Neuronal stem cell (in vitro differentiated cells): ENCODE measurements around the gene PRRX2.

ENCODE experiments used
- DNase-seq: peaks from one replicate; pipeline ENCODE4 v3.0.0-alpha.2; 2013; ENCODE audit warnings: low spot score
- H2AFZ ChIP-seq: one replicate; pipeline ENCODE4 v1.6.1; 2013; ENCODE audit warnings: mild to moderate bottlenecking, low read length, inconsistent platforms
- H2AK5ac ChIP-seq: 2 replicates; pipeline ENCODE4 v1.6.1; 2013; ENCODE audit warnings: low read depth, mild to moderate bottlenecking, inconsistent platforms, low read length, moderate library complexity, mixed read lengths
- H2BK120ac ChIP-seq: 2 replicates; pipeline ENCODE4 v1.6.1; 2013; ENCODE audit warnings: low read depth, mild to moderate bottlenecking, inconsistent platforms, low read length, moderate library complexity, mixed read lengths
- H2BK12ac ChIP-seq: one replicate; pipeline ENCODE4 v1.6.1; 2013; ENCODE audit warnings: low read length, inconsistent platforms
- H2BK15ac ChIP-seq: 2 replicates; pipeline ENCODE4 v1.6.1; 2013; ENCODE audit warnings: mild to moderate bottlenecking, low read length, inconsistent platforms, mixed read lengths
- H2BK5ac ChIP-seq: one replicate; pipeline ENCODE4 v1.6.1; 2013; ENCODE audit warnings: inconsistent platforms, mild to moderate bottlenecking, low read length, moderate library complexity
- H3K14ac ChIP-seq: one replicate; pipeline ENCODE4 v1.6.1; 2013; ENCODE audit warnings: low read length, inconsistent platforms
- H3K18ac ChIP-seq: 2 replicates; pipeline ENCODE4 v1.6.1; 2013; ENCODE audit warnings: low read length, inconsistent platforms
- H3K23ac ChIP-seq: 2 replicates; pipeline ENCODE4 v1.6.1; 2013; ENCODE audit warnings: low read depth, mild to moderate bottlenecking, mixed read lengths, low read length, inconsistent platforms; ENCODE audit not compliant: poor library complexity
- H3K27ac ChIP-seq: replicated peaks from 3 replicates; pipeline ENCODE4 v1.5.1; 2013; ENCODE audit warnings: low read length, inconsistent platforms
- H3K27me3 ChIP-seq, 3 experiments: 2 replicates each; pipeline ENCODE4 v1.6.1; 2013; ENCODE audit warnings: low read length in 3 of 3, mild to moderate bottlenecking in 2 of 3, inconsistent platforms in 1 of 3, low read depth in 1 of 3, mixed read lengths in 1 of 3, moderate library complexity in 1 of 3; ENCODE audit not compliant: control insufficient read depth in 3 of 3, insufficient read depth in 3 of 3
- H3K36me3 ChIP-seq, 2 donors: replicated peaks in 1 of 2; 2 replicates each; pipeline ENCODE4 v1.6.1; 2013; ENCODE audit warnings: low read length in 2 of 2; ENCODE audit not compliant: control insufficient read depth in 2 of 2, insufficient read depth in 2 of 2
- H3K4ac ChIP-seq: 2 replicates; pipeline ENCODE4 v1.6.1; 2013; ENCODE audit warnings: inconsistent platforms, mild to moderate bottlenecking, low read length, moderate library complexity
- H3K4me1 ChIP-seq, 2 donors: 1 replicate in 1 of 2; 2 replicates in 1 of 2; pipeline ENCODE4 v1.6.1; 2013; ENCODE audit warnings: low read length in 2 of 2, low read depth in 1 of 2; ENCODE audit not compliant: control insufficient read depth in 2 of 2, insufficient read depth in 1 of 2
- H3K4me2 ChIP-seq: one replicate; pipeline ENCODE4 v1.6.1; 2013; ENCODE audit warnings: mild to moderate bottlenecking, low read length, inconsistent platforms; ENCODE audit not compliant: insufficient read depth, poor library complexity, severe bottlenecking
- H3K4me3 ChIP-seq, 2 donors: 2 replicates each; pipeline ENCODE4 v1.5.1; 2013; ENCODE audit warnings: low read length in 2 of 2, mild to moderate bottlenecking in 2 of 2, inconsistent platforms in 1 of 2, moderate library complexity in 1 of 2
- H3K79me1 ChIP-seq: one replicate; pipeline ENCODE4 v1.6.1; 2013; ENCODE audit warnings: low read depth, mild to moderate bottlenecking, inconsistent platforms, low read length, moderate library complexity
- H3K9ac ChIP-seq: one replicate; pipeline ENCODE4 v1.6.1; 2013; ENCODE audit warnings: mild to moderate bottlenecking, low read depth, low read length, inconsistent platforms; ENCODE audit not compliant: poor library complexity
- H3K9me3 ChIP-seq, 2 donors: replicated peaks in 1 of 2; 2 replicates each; pipeline versions ENCODE3 to v1.6.1; 2013; ENCODE audit warnings: low read length in 2 of 2, mild to moderate bottlenecking in 2 of 2, inconsistent platforms in 1 of 2, low read depth in 1 of 2, mixed read lengths in 1 of 2, moderate library complexity in 1 of 2; ENCODE audit not compliant: control insufficient read depth in 2 of 2, insufficient read depth in 1 of 2
- H4K8ac ChIP-seq: one replicate; pipeline ENCODE4 v1.6.1; 2013; ENCODE audit warnings: low read depth, mild to moderate bottlenecking, inconsistent platforms, low read length, moderate library complexity
- H4K91ac ChIP-seq: one replicate; pipeline ENCODE4 v1.6.1; 2013; ENCODE audit warnings: low read length, low read depth, mild to moderate bottlenecking, inconsistent platforms; ENCODE audit not compliant: poor library complexity
- WGBS, 2 donors: extraction: QIAGEN DNeasy Blood & Tissue Kit; methylation state at CpG; one replicate each; pipeline ENCODE4 v1.1.7; 2013; ENCODE audit warnings: missing lambda C conversion rate in 2 of 2, mixed read lengths in 1 of 2; ENCODE audit not compliant: insufficient read length in 2 of 2, insufficient replicate concordance in 1 of 2; ENCODE audit errors: extremely low coverage in 2 of 2; 5-methylcytosine and 5-hydroxymethylcytosine counted together

PRRX2 gene

DNA sequence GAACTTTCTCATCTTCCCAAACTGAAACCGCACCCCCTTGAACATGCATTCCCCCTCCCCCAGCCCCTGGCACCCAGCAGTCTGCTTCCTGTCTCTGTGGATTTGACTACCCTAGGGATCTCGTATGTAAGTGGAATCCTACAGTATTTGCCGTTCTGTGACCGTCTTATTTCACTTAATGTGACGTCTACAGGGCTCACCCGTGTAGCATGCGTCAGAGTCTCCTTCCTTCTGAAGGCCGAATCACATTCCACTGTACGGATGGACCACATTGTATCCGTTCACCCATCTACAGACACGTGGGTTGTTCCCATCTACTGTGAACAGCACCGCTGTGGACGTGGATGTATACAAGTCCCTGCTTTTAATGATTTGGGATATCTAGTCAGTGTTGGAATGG is 4.5 kb downstream of the PRRX2 start:
- Histone ChIP-seq H3K18ac (no peak overlapping the region), H3K27ac (no peak overlapping the region), H3K4me3 (no peak overlapping the region), H2AFZ (no peak overlapping the region), H4K91ac (no peak overlapping the region), H3K23ac (no peak overlapping the region), H3K9me3 (no peaks in the 10 kb centered on the region), H3K14ac (no peak overlapping the region), H2BK5ac (no peak overlapping the region), H4K8ac (no peak overlapping the region), H2AK5ac (no peak overlapping the region), H3K79me1 (no peaks in the 10 kb centered on the region), H3K4ac (no peak overlapping the region), H2BK15ac (no peak overlapping the region), H3K36me3 (no peaks in the 10 kb centered on the region), H3K27me3 (peaks cover 0 to 77% (median 9%) of the 10 kb centered on the region in 3 experiments), H3K9ac (no peak overlapping the region), H2BK12ac (no peak overlapping the region), H2BK120ac (no peak overlapping the region), H3K4me2 (no peak overlapping the region), H3K4me1 (peaks cover 7 to 16% of the 10 kb centered on the region in 2 donors)
- no peak for DNase-seq
- whole genome bisulfite sequencing, 2 donors = no CpG with 5 or more reads among the region's 13 CpGs

DNA sequence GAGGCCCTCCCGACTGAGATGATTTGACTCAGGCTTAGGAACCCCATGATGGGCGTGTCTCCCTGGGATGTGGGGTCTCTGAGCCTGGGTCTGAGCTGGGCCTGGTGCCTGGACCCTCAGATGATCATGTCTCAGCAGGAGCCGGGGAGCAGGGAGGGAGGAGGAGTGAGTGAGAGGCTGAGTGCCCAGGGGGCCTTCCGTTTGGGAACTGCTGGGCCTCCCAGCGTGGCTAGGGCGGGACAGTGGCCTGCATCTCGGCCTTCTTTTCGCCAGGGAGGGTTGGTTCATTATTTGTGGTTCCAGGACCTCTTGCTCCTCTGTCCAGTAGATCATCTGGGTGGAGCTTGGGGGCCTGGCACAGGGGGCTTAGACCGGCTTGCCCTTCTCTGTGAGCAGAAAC is 5.6 kb downstream of the PRRX2 start:
- H3K14ac ChIP-seq = no peak overlapping the region
- H3K9me3 ChIP-seq = no peaks in the 10 kb centered on the region
- no peak overlapping the region for H4K8ac ChIP-seq
- no peak for DNase-seq
- H3K4me2 ChIP-seq = no peak overlapping the region
- H2AK5ac ChIP-seq = peak overlapping the region; percentile 23
- no peak overlapping the region for H3K27ac ChIP-seq
- WGBS, 2 donors = no CpG with 5 or more reads among the region's 9 CpGs
- H3K27me3 ChIP-seq = peaks cover 0 to 77% (median 2%) of the 10 kb centered on the region in 3 experiments
- no peaks in the 10 kb centered on the region for H3K36me3 ChIP-seq
- H2BK120ac ChIP-seq = no peak overlapping the region
- no peak overlapping the region for H2AFZ ChIP-seq
- peaks cover 4 to 16% of the 10 kb centered on the region in 2 donors for H3K4me1 ChIP-seq
- H3K4ac ChIP-seq = no peak overlapping the region
- no peak overlapping the region for H3K9ac ChIP-seq
- no peaks in the 10 kb centered on the region for H3K79me1 ChIP-seq
- no peak overlapping the region for H2BK12ac ChIP-seq
- no peak overlapping the region for H4K91ac ChIP-seq
- no peak overlapping the region for H3K4me3 ChIP-seq
- H3K18ac ChIP-seq = no peak overlapping the region
- no peak overlapping the region for H3K23ac ChIP-seq
- H2BK5ac ChIP-seq = peak overlapping the region; percentile 1
- H2BK15ac ChIP-seq = peak overlapping the region; percentile 38

DNA sequence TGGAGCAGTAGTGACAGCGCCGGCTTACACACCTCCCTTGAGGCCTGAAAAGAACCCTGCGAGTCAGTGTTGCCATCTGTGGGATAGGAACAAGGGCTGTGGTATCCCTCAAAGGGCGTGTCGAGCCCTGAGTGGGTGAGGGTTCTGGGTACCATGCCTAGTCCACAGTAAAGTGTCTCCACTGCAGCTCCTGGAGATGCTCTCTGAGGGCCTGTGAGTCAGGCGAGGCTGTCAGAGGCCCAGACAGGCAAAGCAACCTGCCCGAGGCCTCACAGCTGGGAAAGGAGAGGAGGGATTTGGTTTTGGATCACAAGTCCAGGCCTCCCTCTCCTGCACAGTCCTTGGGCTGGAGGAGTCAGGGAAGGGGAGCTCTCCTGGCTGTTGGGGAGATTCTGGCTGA is 6.1 kb downstream of the PRRX2 start:
- Histone ChIP-seq H3K27ac (no peak overlapping the region), H2AK5ac (peak overlapping the region; percentile 23), H2BK120ac (no peak overlapping the region), H3K4me3 (no peak overlapping the region), H2BK12ac (peak overlapping the region; percentile 86), H3K79me1 (no peaks in the 10 kb centered on the region), H3K9ac (no peak overlapping the region), H3K9me3 (no peaks in the 10 kb centered on the region), H3K23ac (no peak overlapping the region), H3K4me1 (peaks cover 2 to 14% of the 10 kb centered on the region in 2 donors), H3K4ac (no peak overlapping the region), H4K8ac (no peak overlapping the region), H4K91ac (no peak overlapping the region), H3K36me3 (no peaks in the 10 kb centered on the region), H3K18ac (peak overlapping the region; percentile 11), H3K27me3 (peaks cover 0 to 77% (median 2%) of the 10 kb centered on the region in 3 experiments), H3K14ac (no peak overlapping the region), H2BK15ac (peak overlapping the region; percentile 38), H2BK5ac (peak overlapping the region; percentile 1), H2AFZ (no peak overlapping the region), H3K4me2 (no peak overlapping the region)
- no CpG with 5 or more reads among the region's 7 CpGs for WGBS, 2 donors
- no peak for DNase-seq

DNA sequence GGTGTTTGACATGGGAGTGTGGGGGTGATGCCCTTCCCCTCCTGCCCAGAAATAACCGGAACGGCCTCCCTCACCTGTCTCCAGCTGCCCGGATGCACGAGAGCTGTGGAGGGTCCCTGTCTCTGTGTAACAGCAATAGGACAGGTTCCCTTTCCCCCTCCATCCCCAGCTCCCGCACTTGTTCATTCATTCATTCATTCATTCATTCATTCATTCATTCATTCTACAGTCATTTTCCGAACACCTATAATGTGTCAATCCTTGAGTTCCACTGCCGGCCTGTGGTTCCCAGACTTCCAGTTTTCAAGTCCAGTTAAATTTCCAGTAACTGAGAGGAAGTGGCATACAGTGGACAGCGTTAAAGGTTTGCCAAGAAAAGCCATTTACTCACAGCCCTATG is 7.3 kb downstream of the PRRX2 start:
- no peak overlapping the region for H2BK15ac ChIP-seq
- DNase-seq = no peak
- H3K4ac ChIP-seq = no peak overlapping the region
- H3K27ac ChIP-seq = no peak overlapping the region
- WGBS, 2 donors = no CpG with 5 or more reads among the region's 8 CpGs
- no peak overlapping the region for H2AFZ ChIP-seq
- H3K4me3 ChIP-seq = no peak overlapping the region
- H3K27me3 ChIP-seq = peaks cover 0 to 79% (median 0%) of the 10 kb centered on the region in 3 experiments
- H3K79me1 ChIP-seq = no peaks in the 10 kb centered on the region
- no peaks in the 10 kb centered on the region for H3K36me3 ChIP-seq
- H3K9ac ChIP-seq = no peak overlapping the region
- no peak overlapping the region for H2BK12ac ChIP-seq
- H3K9me3 ChIP-seq = no peaks in the 10 kb centered on the region
- H3K23ac ChIP-seq = peak overlapping the region; percentile 40
- H2BK120ac ChIP-seq = no peak overlapping the region
- H2AK5ac ChIP-seq = no peak overlapping the region
- no peak overlapping the region for H4K8ac ChIP-seq
- H2BK5ac ChIP-seq = no peak overlapping the region
- no peak overlapping the region for H3K14ac ChIP-seq
- H3K4me2 ChIP-seq = no peak overlapping the region
- no peak overlapping the region for H3K18ac ChIP-seq
- no peak overlapping the region for H4K91ac ChIP-seq
- peaks cover 0 to 11% of the 10 kb centered on the region in 2 donors for H3K4me1 ChIP-seq
